Endothelial cell of umbilical vein (primary cell): Measurements from ENCODE around the gene MCCC1. TPM values are rescaled to one million over a fixed set of nuclear protein-coding genes. Genes with fewer than 3 reads are reported as not detected.

Experiments
- BruUV-seq: library from RNA; stranded (reverse); fragments of 400-500 nt; replicated peaks from 2 replicates; lab custom pipeline; 2021; lab: Mats Ljungman, UMichigan
- CTCF ChIA-PET: fragments of 300-600, 350-600 bp; sonication (Branson Sonifier 250); formaldehyde crosslinking; loops from one replicate; lab custom pipeline; 2021; ENCODE audit warnings: antibody characterized with exemption, inconsistent platforms; lab: Charles Lee
- POLR2A ChIA-PET: fragments of 300-600, 350-600 bp; sonication (Branson Sonifier 250); formaldehyde crosslinking; loops from one replicate; lab custom pipeline; 2021; ENCODE audit warnings: antibody characterized with exemption, inconsistent platforms; lab: Charles Lee
- DNase-seq: peaks from one replicate; pipeline ENCODE4 v3.0.0-alpha.2; 2011; ENCODE audit warnings: low read depth, low spot score
- FAIRE-seq: peaks from 2 replicates; lab custom pipeline; 2011; peaks lifted over from hg19 to GRCh38; lab: Jason Lieb, UNC
- H2AFZ ChIP-seq: 2 replicates; pipeline ENCODE4 v1.6.0; 2012; ENCODE audit warnings: low read depth, low read length, control low read depth, inconsistent platforms
- H3K27ac ChIP-seq: 2 replicates; pipeline ENCODE4 v1.5.1; 2011; ENCODE audit warnings: low read depth, mild to moderate bottlenecking, control low read depth, low read length, moderate library complexity; ENCODE audit not compliant: insufficient read depth
- H3K27me3 ChIP-seq, 2 experiments: 2 replicates each; pipeline versions ENCODE4 v1.6.0 to v1.6.1; 2011; ENCODE audit warnings: low read length in 2 of 2, mixed read lengths in 1 of 2; ENCODE audit not compliant: control insufficient read depth in 2 of 2, insufficient read depth in 2 of 2
- H3K36me3 ChIP-seq, 2 experiments: 2 replicates in 1 of 2; 3 replicates in 1 of 2; pipeline ENCODE4 v1.5.1; 2011; ENCODE audit warnings: low read length in 2 of 2, mild to moderate bottlenecking in 1 of 2, moderate library complexity in 1 of 2; ENCODE audit not compliant: control insufficient read depth in 2 of 2, insufficient read depth in 2 of 2; ENCODE audit errors: extremely low read depth in 1 of 2
- H3K4me1 ChIP-seq: 3 replicates; pipeline ENCODE4 v1.5.1; 2011; ENCODE audit warnings: mild to moderate bottlenecking, low read length; ENCODE audit not compliant: control insufficient read depth, insufficient read depth; ENCODE audit errors: extremely low read depth
- H3K4me2 ChIP-seq: 2 replicates; pipeline ENCODE4 v1.6.1; 2011; ENCODE audit warnings: low read length, control low read depth, mixed read lengths; ENCODE audit not compliant: insufficient read depth
- H3K4me3 ChIP-seq, 3 experiments: fragments of 200-600 bp in 1 of 3; sonication (generic), shearing (Covaris generic) in 1 of 3; replicated peaks in 1 of 3; 2 replicates each; pipeline ENCODE4 v1.5.1; 2011 to 2016; ENCODE audit warnings: control low read depth in 3 of 3, low read length in 3 of 3, mild to moderate bottlenecking in 2 of 3, inconsistent platforms in 1 of 3, low read depth in 1 of 3, moderate library complexity in 1 of 3; ENCODE audit not compliant: insufficient read depth in 1 of 3
- H3K79me2 ChIP-seq: 2 replicates; pipeline ENCODE4 v1.6.0; 2012; ENCODE audit warnings: low read length, inconsistent platforms; ENCODE audit not compliant: control insufficient read depth, insufficient read depth
- H3K9ac ChIP-seq: replicated peaks from 2 replicates; pipeline ENCODE3; 2011; ENCODE audit warnings: low read length, control low read depth; ENCODE audit not compliant: insufficient read depth; ENCODE audit errors: extremely low read depth
- H3K9me1 ChIP-seq: replicated peaks from 3 replicates; pipeline ENCODE4 v1.6.0; 2011; ENCODE audit warnings: mild to moderate bottlenecking, low read length; ENCODE audit not compliant: control insufficient read depth, insufficient read depth; ENCODE audit errors: extremely low read depth
- H3K9me3 ChIP-seq: replicated peaks from 2 replicates; pipeline ENCODE4 v1.5.1; 2012; ENCODE audit warnings: low read length, inconsistent platforms; ENCODE audit not compliant: control insufficient read depth, insufficient read depth
- H4K20me1 ChIP-seq: replicated peaks from 2 replicates; pipeline ENCODE3; 2011; ENCODE audit warnings: mild to moderate bottlenecking, low read length; ENCODE audit not compliant: control insufficient read depth, insufficient read depth; ENCODE audit errors: extremely low read depth
- CTCF ChIP-seq, 2 donors: IDR thresholded peaks; 1 replicate in 1 of 2; 2 replicates in 1 of 2; pipeline ENCODE4 v1.5.1; 2011; ENCODE audit warnings: low read length in 2 of 2, mild to moderate bottlenecking in 2 of 2, moderate library complexity in 2 of 2, control low read depth in 1 of 2, inconsistent platforms in 1 of 2, low read depth in 1 of 2; ENCODE audit not compliant: insufficient read depth in 1 of 2; ENCODE audit errors: extremely low read depth in 1 of 2
- EZH2 ChIP-seq: IDR thresholded peaks from 2 replicates; pipeline ENCODE4 v1.6.1; 2012; ENCODE audit warnings: borderline replicate concordance, low read depth, mild to moderate bottlenecking, moderate library complexity, low read length, inconsistent platforms; ENCODE audit not compliant: severe bottlenecking
- FOS ChIP-seq: IDR thresholded peaks from 2 replicates; pipeline ENCODE4 v1.6.1; 2011; ENCODE audit warnings: mild to moderate bottlenecking, low read length, moderate library complexity, borderline replicate concordance; ENCODE audit not compliant: insufficient read depth
- MYC ChIP-seq: IDR thresholded peaks from one replicate; pipeline ENCODE4 v1.6.1; 2011; ENCODE audit warnings: mild to moderate bottlenecking, low read depth, low read length
- POLR2A ChIP-seq: IDR thresholded peaks from 2 replicates; pipeline ENCODE4 v1.6.1; 2012; ENCODE audit warnings: low read depth, mild to moderate bottlenecking, control low read depth, low read length
- dilution Hi-C: fragments of 300-500 bp; cut with MboI; formaldehyde crosslinking; loops from one replicate; pipeline ENCODE4 v1.15.0; 2019; ENCODE audit warnings: low sequenced_read_pairs; ENCODE audit not compliant: extremely low pct_ligation_motif_present
- intact Hi-C: fragments of 100-400 bp; cut with micrococcal nuclease; formaldehyde crosslinking; loops from one replicate; pipeline ENCODE4 v1.10.0; 2022
- polyA plus RNA-seq, 4 experiments: library from polyadenylated mRNA; depleted of rRNA in 3 of 4; stranded (reverse) in 3 of 4; unstranded in 1 of 4; fragments of >200 nt; gene quantifications; 2 replicates each; pipeline versions ENCODE4 v1.2.1 to v1.2.3, GENCODE V29; 2011 to 2012; ENCODE audit warnings: missing spikeins in 1 of 4
- total RNA-seq: library from RNA; stranded (reverse); gene quantifications from 2 replicates; pipeline ENCODE4 v1.2.3, GENCODE V29; 2021

Gene MCCC1
- total and polyA plus RNA-seq, 2 donors (not counting 3 experiments of a cell fraction or from before 2014, with no cell fraction given), result 9.2 to 19.7 TPM

DNA sequence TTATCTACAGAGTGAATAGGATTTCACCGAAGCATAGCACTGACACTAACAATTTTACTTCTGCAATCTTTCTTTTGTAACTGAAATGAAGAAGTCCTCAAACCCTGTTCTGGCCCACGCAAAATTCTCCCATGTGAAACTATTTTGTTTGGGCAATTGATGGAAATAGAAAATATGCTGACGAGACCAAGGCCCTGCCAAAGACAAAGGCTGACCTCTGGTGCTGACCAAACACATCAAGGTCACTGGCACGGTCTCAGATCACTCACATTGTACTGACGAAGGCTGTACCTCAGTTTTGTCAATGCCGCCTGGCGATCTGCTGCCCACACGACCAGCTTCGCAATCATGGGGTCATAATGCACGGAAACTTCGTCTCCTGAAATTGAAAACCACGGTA lies 60.5 kb downstream of the MCCC1 start:
- H3K9me1 ChIP-seq, result no peaks in the 10 kb centered on the region
- no peak overlapping the region for H3K4me2 ChIP-seq
- no peaks in the 10 kb centered on the region for H3K27me3 ChIP-seq
- no peak overlapping the region for H2AFZ ChIP-seq
- no TSS peak for BruUV-seq
- H3K9ac ChIP-seq, result no peak overlapping the region
- H3K36me3 ChIP-seq, result peaks cover 8 to 14% of the 10 kb centered on the region in 2 experiments
- no peak for FAIRE-seq
- H3K4me1 ChIP-seq, result no peaks in the 10 kb centered on the region
- H3K79me2 ChIP-seq, result no peaks in the 10 kb centered on the region
- no peak for DNase-seq
- H4K20me1 ChIP-seq, result no peaks in the 10 kb centered on the region
- no peak overlapping the region for H3K4me3 ChIP-seq
- TF ChIP-seq MYC, result no peak
- TF ChIP-seq CTCF (IDR thresholded peaks at IDR 0.05; ENCODE audit: extremely low read depth in 1 of 2, insufficient read depth in 1 of 2, low read depth in 1 of 2, low read length in 2 of 2), result no peak
- TF ChIP-seq FOS, result no peak
- TF ChIP-seq POLR2A, result no peak
- TF ChIP-seq EZH2, result no peak
- dilution Hi-C loops (no loop called here), intact Hi-C loops (no loop called here)
- no peaks in the 10 kb centered on the region for H3K9me3 ChIP-seq
- POLR2A ChIA-PET, result no interaction called here
- H3K27ac ChIP-seq, result no peak overlapping the region
- CTCF ChIA-PET, result no interaction called here

GRCh38 chr3:183038221-183038620 lies 61.1 kb downstream of the MCCC1 start:
- no TSS peak for BruUV-seq
- TF ChIP-seq EZH2, result no peak
- TF ChIP-seq CTCF (IDR thresholded peaks at IDR 0.05; ENCODE audit: extremely low read depth in 1 of 2, insufficient read depth in 1 of 2, low read depth in 1 of 2, low read length in 2 of 2), result no peak

More at GRCh38 chr3:183038221-183038620, 61.1 kb downstream of the MCCC1 start:
- no peak for FAIRE-seq
- no peaks in the 10 kb centered on the region for H3K4me1 ChIP-seq
- H3K9me1 ChIP-seq, result no peaks in the 10 kb centered on the region
- no peak overlapping the region for H3K9ac ChIP-seq
- H4K20me1 ChIP-seq, result no peaks in the 10 kb centered on the region
- peaks cover 6 to 16% of the 10 kb centered on the region in 2 experiments for H3K36me3 ChIP-seq
- DNase-seq, result no peak
- H3K4me2 ChIP-seq, result no peak overlapping the region
- H3K27ac ChIP-seq, result no peak overlapping the region
- dilution Hi-C loops (no loop called here), intact Hi-C loops (no loop called here)
- no peaks in the 10 kb centered on the region for H3K27me3 ChIP-seq
- no peaks in the 10 kb centered on the region for H3K79me2 ChIP-seq
- H3K4me3 ChIP-seq, result no peak overlapping the region
- no peaks in the 10 kb centered on the region for H3K9me3 ChIP-seq
- CTCF ChIA-PET, result no interaction called here
- no peak overlapping the region for H2AFZ ChIP-seq
- POLR2A ChIA-PET, result no interaction called here
